Breast epithelium (tissue), 3 donors: ENCODE measurements around the gene CNGA4.

ENCODE experiments used
- POLR2A ChIP-seq: fragments of 450-650 bp; IDR thresholded peaks from one replicate; pipeline ENCODE4 v1.6.1; 2016; ENCODE audit warnings: antibody characterized with exemption, mild to moderate bottlenecking, moderate library complexity
- POLR2AphosphoS5 ChIP-seq, 3 donors: sonication (generic); formaldehyde crosslinking; IDR thresholded peaks; one replicate each; pipeline ENCODE4 v1.6.1; 2017; ENCODE audit warnings: antibody characterized with exemption in 3 of 3
- TF ChIP-seq, protein P1 (sequence below), 3 donors: fragments of 450-650 bp; IDR thresholded peaks; one replicate each; pipeline ENCODE4 v1.5.1; 2016 to 2017; ENCODE audit warnings: antibody characterized with exemption in 3 of 3, mild to moderate bottlenecking in 3 of 3, moderate library complexity in 3 of 3

DNA sequence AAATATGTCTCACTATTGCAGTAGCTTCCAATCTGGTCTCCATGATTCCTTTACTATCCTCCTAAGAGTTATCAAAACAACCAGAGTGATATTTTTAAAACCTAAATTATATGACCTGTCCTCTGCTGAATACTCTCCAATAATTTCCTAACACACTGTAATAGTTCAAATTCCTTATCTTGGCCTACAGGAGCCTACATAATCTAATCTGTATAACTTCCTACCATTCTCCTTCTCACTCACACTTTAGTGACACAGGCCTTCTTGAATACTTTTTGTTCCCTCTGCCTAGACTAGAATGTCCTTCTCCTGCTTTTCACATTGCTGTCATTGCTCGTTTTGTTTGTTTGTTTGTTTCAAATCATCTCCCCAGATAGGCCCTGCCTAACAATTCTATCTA, 13.9 kb upstream of the CNGA4 start:
- no peak for TF ChIP-seq POLR2A
- TF ChIP-seq, protein P1, sequence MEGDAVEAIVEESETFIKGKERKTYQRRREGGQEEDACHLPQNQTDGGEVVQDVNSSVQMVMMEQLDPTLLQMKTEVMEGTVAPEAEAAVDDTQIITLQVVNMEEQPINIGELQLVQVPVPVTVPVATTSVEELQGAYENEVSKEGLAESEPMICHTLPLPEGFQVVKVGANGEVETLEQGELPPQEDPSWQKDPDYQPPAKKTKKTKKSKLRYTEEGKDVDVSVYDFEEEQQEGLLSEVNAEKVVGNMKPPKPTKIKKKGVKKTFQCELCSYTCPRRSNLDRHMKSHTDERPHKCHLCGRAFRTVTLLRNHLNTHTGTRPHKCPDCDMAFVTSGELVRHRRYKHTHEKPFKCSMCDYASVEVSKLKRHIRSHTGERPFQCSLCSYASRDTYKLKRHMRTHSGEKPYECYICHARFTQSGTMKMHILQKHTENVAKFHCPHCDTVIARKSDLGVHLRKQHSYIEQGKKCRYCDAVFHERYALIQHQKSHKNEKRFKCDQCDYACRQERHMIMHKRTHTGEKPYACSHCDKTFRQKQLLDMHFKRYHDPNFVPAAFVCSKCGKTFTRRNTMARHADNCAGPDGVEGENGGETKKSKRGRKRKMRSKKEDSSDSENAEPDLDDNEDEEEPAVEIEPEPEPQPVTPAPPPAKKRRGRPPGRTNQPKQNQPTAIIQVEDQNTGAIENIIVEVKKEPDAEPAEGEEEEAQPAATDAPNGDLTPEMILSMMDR (IDR thresholded peaks at IDR 0.05) = no peak
- no peak for TF ChIP-seq POLR2AphosphoS5 (IDR thresholded peaks at IDR 0.05)
